GM06990 (cell line): ENCODE results near the gene KLRF1.

Experiments used
- DNase-seq: peaks from one replicate; pipeline ENCODE4 v3.0.0-alpha.2; 2011; ENCODE audit not compliant: insufficient read length; ENCODE audit errors: extremely low read depth
- H3K27me3 ChIP-seq: replicated peaks from 2 replicates; pipeline ENCODE4 v1.6.0; 2011; ENCODE audit warnings: low read length; ENCODE audit not compliant: control insufficient read depth, insufficient read depth
- H3K36me3 ChIP-seq: 2 replicates; pipeline ENCODE4 v1.5.1; 2011; ENCODE audit warnings: low read length; ENCODE audit not compliant: control insufficient read depth, insufficient read depth
- H3K4me3 ChIP-seq: replicated peaks from 2 replicates; pipeline ENCODE4 v1.5.1; 2011; ENCODE audit warnings: low read depth, mild to moderate bottlenecking, control low read depth, low read length
- TF ChIP-seq, protein P1 (sequence below): IDR thresholded peaks from 2 replicates; pipeline ENCODE4 v1.5.1; 2011; ENCODE audit warnings: low read length, control low read depth, mild to moderate bottlenecking, inconsistent platforms; ENCODE audit not compliant: insufficient read depth, poor library complexity, severe bottlenecking

Gene KLRF1

DNA sequence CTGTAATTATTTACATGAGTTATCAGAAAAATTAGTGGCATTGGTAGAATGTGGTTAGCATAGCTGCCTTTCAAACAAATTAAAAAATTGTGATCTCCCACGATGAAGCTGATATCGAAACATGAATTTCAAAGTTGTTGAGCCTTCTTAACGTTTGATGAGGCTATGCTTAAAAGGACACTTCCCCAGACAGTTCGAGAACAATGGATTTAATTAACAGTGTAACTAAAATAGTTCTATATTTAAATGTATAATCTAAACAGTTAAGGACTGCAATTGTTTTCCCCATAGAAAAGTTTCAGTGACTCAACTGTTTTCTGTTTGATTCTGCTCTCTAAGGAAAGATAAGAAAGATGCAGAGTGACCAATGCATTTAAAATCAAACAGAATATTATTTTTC lies 40.2 kb downstream of the KLRF1 start:
- no peaks in the 10 kb centered on the region for H3K36me3 ChIP-seq
- H3K4me3 ChIP-seq = no peak overlapping the region
- no peaks in the 10 kb centered on the region for H3K27me3 ChIP-seq
- TF ChIP-seq, protein P1, sequence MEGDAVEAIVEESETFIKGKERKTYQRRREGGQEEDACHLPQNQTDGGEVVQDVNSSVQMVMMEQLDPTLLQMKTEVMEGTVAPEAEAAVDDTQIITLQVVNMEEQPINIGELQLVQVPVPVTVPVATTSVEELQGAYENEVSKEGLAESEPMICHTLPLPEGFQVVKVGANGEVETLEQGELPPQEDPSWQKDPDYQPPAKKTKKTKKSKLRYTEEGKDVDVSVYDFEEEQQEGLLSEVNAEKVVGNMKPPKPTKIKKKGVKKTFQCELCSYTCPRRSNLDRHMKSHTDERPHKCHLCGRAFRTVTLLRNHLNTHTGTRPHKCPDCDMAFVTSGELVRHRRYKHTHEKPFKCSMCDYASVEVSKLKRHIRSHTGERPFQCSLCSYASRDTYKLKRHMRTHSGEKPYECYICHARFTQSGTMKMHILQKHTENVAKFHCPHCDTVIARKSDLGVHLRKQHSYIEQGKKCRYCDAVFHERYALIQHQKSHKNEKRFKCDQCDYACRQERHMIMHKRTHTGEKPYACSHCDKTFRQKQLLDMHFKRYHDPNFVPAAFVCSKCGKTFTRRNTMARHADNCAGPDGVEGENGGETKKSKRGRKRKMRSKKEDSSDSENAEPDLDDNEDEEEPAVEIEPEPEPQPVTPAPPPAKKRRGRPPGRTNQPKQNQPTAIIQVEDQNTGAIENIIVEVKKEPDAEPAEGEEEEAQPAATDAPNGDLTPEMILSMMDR = no peak
- DNase-seq = no peak

DNA sequence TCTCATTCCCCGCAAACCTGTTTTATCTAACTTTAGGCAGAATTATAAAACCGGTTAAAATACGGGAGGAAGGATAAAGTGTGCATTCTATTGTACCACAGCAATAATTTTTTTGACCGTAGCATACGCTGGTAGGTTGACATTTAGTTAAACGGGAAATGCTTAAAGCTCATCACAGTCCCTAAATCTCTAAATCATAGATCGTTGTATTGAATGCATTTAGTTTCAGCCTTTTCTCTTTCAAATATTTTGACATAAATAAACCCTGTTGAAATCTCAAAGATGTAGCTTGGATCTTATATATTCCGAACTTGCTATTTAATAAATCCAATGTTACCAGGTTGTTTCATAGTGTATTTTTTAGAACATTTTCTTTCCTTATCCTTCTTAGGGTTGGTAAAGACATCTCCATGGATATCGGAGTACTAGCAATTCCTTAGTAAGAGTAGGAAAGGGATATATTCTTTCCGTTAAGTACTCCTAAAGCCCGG lies 41.1 kb downstream of the KLRF1 start:
- Histone ChIP-seq H3K27me3 (no peaks in the 10 kb centered on the region), H3K4me3 (peak overlapping the region; percentile 53), H3K36me3 (no peaks in the 10 kb centered on the region)
- DNase-seq = no peak
- TF ChIP-seq, protein P1 = no peak

DNA sequence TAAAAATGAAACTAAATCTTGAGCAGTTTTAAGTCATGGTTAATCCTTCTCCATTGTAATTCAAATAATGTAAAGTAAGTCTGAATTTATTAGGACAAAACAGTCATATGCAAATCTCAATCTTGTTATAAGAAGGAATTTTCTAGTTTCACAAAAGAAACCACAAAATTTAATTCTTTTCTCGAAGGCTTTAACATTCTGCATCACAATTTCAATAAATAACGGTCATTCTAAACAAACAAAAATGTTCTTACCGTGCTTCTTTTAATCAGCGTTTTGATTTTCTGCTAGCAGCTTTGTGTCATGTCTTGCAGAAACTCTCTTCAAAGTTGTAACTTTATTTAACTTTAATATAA lies 41.6 kb downstream of the KLRF1 start:
- TF ChIP-seq, protein P1 = no peak
- DNase-seq = no peak
- no peaks in the 10 kb centered on the region for H3K27me3 ChIP-seq
- no peaks in the 10 kb centered on the region for H3K36me3 ChIP-seq
- peak overlapping the region; percentile 53 for H3K4me3 ChIP-seq

DNA sequence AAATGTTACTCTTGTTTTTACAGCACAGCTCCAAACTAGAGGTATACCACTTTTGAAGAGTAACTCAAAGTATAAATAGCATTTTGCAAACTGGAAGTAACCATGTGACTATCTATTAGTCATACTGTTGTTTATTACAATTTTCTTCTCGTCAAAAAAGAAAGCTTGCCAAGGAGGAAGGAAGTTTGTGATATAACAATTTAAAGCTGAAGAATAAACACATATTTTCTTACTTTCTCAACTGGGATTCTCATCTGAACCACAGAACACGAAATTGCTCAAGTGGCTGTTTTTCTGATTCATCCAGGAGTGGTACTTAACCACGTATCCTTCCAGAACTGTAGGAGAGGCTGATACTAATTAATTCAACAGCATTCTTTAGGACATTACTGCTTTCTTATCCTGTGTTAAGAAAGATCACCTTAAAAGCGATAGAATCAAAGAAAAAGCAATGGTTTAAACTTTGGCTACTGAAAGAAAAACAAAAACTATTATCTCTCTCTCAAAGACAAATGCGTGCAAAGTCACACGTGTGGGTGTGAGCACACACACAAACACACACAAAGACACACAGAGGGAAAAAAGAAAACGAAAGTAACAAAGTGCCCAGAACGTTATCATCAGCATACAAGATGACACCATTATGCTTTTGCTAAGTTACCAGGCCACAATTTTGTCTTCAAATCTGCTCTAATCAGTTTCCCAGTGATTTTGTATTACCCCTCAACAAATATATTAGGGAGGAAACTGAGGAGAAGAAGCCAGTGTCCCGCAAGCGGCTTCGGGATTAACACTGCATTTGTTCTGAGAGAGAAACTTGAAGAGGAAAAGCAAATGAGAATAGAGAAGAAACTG lies 42.3 kb downstream of the KLRF1 start, which contains the start of gene CLEC2B:
Gene CLEC2B, minus strand, starts transcription at position 48 of the 855 bp plus-strand sequence.
- no peak for DNase-seq
- TF ChIP-seq, protein P1 = no peak

GRCh38 chr12:9870286-9870866 lies 43.1 kb downstream of the KLRF1 start:
- DNase-seq = no peak
- Histone ChIP-seq H3K27me3 (no peaks in the 10 kb centered on the region), H3K4me3 (no peak overlapping the region), H3K36me3 (no peaks in the 10 kb centered on the region)
- TF ChIP-seq, protein P1 = no peak

More for the DNA sequence above, 42.3 kb downstream of the KLRF1 start, which contains the start of gene CLEC2B:
- Histone ChIP-seq H3K36me3 (no peaks in the 10 kb centered on the region), H3K4me3 (peak within 1 kb of the TSS; percentile 53), H3K27me3 (no peaks in the 10 kb centered on the region)
